ENCODE results near the gene MC1R.
A peak's percentile ranks its signal among the peaks of the same experiment; 100 is the strongest.

GRCh38 chr16:89917773-89918452, 749 bp upstream of the MC1R start:
- TF ChIP-seq CTCF (IDR thresholded peaks at IDR 0.05) (no peak), ESRRA (IDR thresholded peaks at IDR 0.05; ENCODE audit: borderline replicate concordance, low read length) (no peak), POLR2A (IDR thresholded peaks at IDR 0.05; ENCODE audit: low read length) (peak; percentile 45), REST (IDR thresholded peaks at IDR 0.05) (no peak), JUN (IDR thresholded peaks at IDR 0.05) (peak in 1 of 2 experiments; percentile 79; a peak in 3 of 5 replicates), CEBPB (IDR thresholded peaks at IDR 0.05) (no peak), USF2 (IDR thresholded peaks at IDR 0.05) (peak; percentile 77), NR3C1 (IDR thresholded peaks at IDR 0.05) (no peak), RCOR1 (IDR thresholded peaks at IDR 0.05; ENCODE audit: low read depth, low read length) (no peak), MAX (IDR thresholded peaks at IDR 0.05) (peak; percentile 100), ZFP36 (IDR thresholded peaks at IDR 0.05; ENCODE audit: borderline replicate concordance, partially characterized antibody) (no peak), TFCP2L1 (CRISPR knock-in tag; IDR thresholded peaks at IDR 0.05) (no peak; the same call in 1 of the 2 replicates), RFX5 (IDR thresholded peaks at IDR 0.05) (no peak), KDM5A (IDR thresholded peaks at IDR 0.05) (no peak)

All from A549 (cell line).